NOMO-1 treated with DMSO at 0.1 percent for 48 hours (cell line): Measurements from ENCODE around the gene SRRT.
A peak's percentile ranks its signal among the peaks of the same experiment; 100 is the strongest.

ENCODE experiments used
- DNase-seq: peaks from one replicate; lab custom pipeline; 2025; ENCODE audit not compliant: unreplicated experiment; lab: John Stamatoyannopoulos, UW

The SRRT gene

GRCh38 chr7:100880645-100881044, 5.7 kb downstream of the SRRT start:
- no peak for DNase-seq

- DNase-seq: no peak
Measured at GRCh38 chr7:100881136-100881535, 6.2 kb downstream of the SRRT start.

GRCh38 chr7:100882201-100882600, 7.3 kb downstream of the SRRT start:
- DNase-seq: no peak

- DNase-seq: no peak
Measured at GRCh38 chr7:100882785-100883526, 8.1 kb downstream of the SRRT start.

GRCh38 chr7:100884736-100885439, 10.0 kb downstream of the SRRT start:
- peak; percentile 69 for DNase-seq

GRCh38 chr7:100885440-100886141, 10.7 kb downstream of the SRRT start:
- DNase-seq: no peak

GRCh38 chr7:100886142-100886935, 11.4 kb downstream of the SRRT start:
- DNase-seq: no peak

- peak; percentile 61 for DNase-seq
Measured at GRCh38 chr7:100886936-100887515, 12.1 kb downstream of the SRRT start.

GRCh38 chr7:100887516-100888290, 12.8 kb downstream of the SRRT start:
- peak; percentile 97 for DNase-seq

- DNase-seq: no peak
Measured at GRCh38 chr7:100888291-100888987, 13.5 kb downstream of the SRRT start.

GRCh38 chr7:100888988-100889750, 14.3 kb downstream of the SRRT start, which contains the start of gene UFSP1:
Gene UFSP1 (minus strand): TSS chr7:100889715. CDS start chr7:100889271, 444 bp downstream.
- DNase-seq: no peak

GRCh38 chr7:100890653-100891567, 16.0 kb downstream of the SRRT start:
- no peak for DNase-seq

GRCh38 chr7:100891568-100892247, 16.8 kb downstream of the SRRT start:
- DNase-seq: no peak

- no peak for DNase-seq
Measured at GRCh38 chr7:100892364-100893317, 17.7 kb downstream of the SRRT start.

GRCh38 chr7:100893318-100893895, 18.5 kb downstream of the SRRT start:
- no peak for DNase-seq
